Skin epidermis (tissue), 12 donors: ENCODE measurements around the gene EVC2.
"Not testable (repeated sequence)": the region's sequence is repeated elsewhere in the genome, so short reads cannot be mapped to it uniquely, and the experiment has no call there.

ENCODE experiments used
- H3K27ac ChIP-seq, 21 experiments: fragments of 200-600 bp; sonication (generic) in 11 of 21; one replicate each; pipeline ENCODE4 v1.5.0; 2020; ENCODE audit warnings: mild to moderate bottlenecking in 3 of 21, inconsistent platforms in 2 of 21, moderate library complexity in 2 of 21
- H3K4me3 ChIP-seq, 7 experiments: fragments of 200-600 bp; sonication (generic) in 2 of 7; one replicate each; pipeline ENCODE4 v1.5.0; 2020; ENCODE audit warnings: inconsistent platforms in 2 of 7, mild to moderate bottlenecking in 2 of 7, moderate library complexity in 1 of 7

EVC2 gene

GRCh38 chr4:5638316-5638715 is 70.0 kb downstream of the EVC2 start:
- Histone ChIP-seq H3K4me3 (no peak overlapping the region), H3K27ac (no peak overlapping the region)

GRCh38 chr4:5636766-5637670 is 71.3 kb downstream of the EVC2 start:
- Histone ChIP-seq H3K4me3 (no peak overlapping the region), H3K27ac (no peak overlapping the region)

GRCh38 chr4:5635826-5636195 is 72.5 kb downstream of the EVC2 start:
- Histone ChIP-seq H3K4me3 (no peak overlapping the region), H3K27ac (no peak overlapping the region)

GRCh38 chr4:5632571-5632970 is 75.8 kb downstream of the EVC2 start:
- H3K4me3 ChIP-seq = no peak overlapping the region
- H3K27ac ChIP-seq = no peak overlapping the region

GRCh38 chr4:5632066-5632440 is 76.3 kb downstream of the EVC2 start:
- H3K27ac ChIP-seq = no peak overlapping the region
- H3K4me3 ChIP-seq = no peak overlapping the region

GRCh38 chr4:5631352-5632065 is 76.8 kb downstream of the EVC2 start:
- Histone ChIP-seq H3K4me3 (no peak overlapping the region), H3K27ac (no peak overlapping the region)

- no peak overlapping the region for H3K27ac ChIP-seq
- H3K4me3 ChIP-seq = no peak overlapping the region
Measured at GRCh38 chr4:5630762-5631161, 77.6 kb downstream of the EVC2 start.

- Histone ChIP-seq H3K4me3 (no peak overlapping the region), H3K27ac (no peak overlapping the region)
Measured at GRCh38 chr4:5629542-5629941, 78.8 kb downstream of the EVC2 start.

- no peak overlapping the region for H3K27ac ChIP-seq
- H3K4me3 ChIP-seq = no peak overlapping the region
Measured at GRCh38 chr4:5626913-5627312, 81.4 kb downstream of the EVC2 start.

GRCh38 chr4:5622596-5622995 is 85.8 kb downstream of the EVC2 start:
- H3K27ac ChIP-seq = no peak overlapping the region
- H3K4me3 ChIP-seq = no peak overlapping the region

GRCh38 chr4:5619913-5620625 is 88.3 kb downstream of the EVC2 start:
- H3K27ac ChIP-seq = no peak overlapping the region

GRCh38 chr4:5618051-5618960 is 90.1 kb downstream of the EVC2 start:
- H3K27ac ChIP-seq = no peak overlapping the region
- H3K4me3 ChIP-seq = no peak overlapping the region

More at GRCh38 chr4:5619913-5620625, 88.3 kb downstream of the EVC2 start:
- H3K4me3 ChIP-seq = no peak overlapping the region

GRCh38 chr4:5616331-5616950 is 91.9 kb downstream of the EVC2 start:
- Histone ChIP-seq H3K4me3 (no peak overlapping the region), H3K27ac (no peak overlapping the region)

- no peak overlapping the region for H3K27ac ChIP-seq
- no peak overlapping the region for H3K4me3 ChIP-seq
Measured at GRCh38 chr4:5615496-5616075, 92.8 kb downstream of the EVC2 start.

- H3K27ac ChIP-seq = no peak overlapping the region
Measured at GRCh38 chr4:5611750-5612149, 96.6 kb downstream of the EVC2 start.

GRCh38 chr4:5609306-5610007 is 98.9 kb downstream of the EVC2 start:
- H3K27ac ChIP-seq = no peak overlapping the region
- H3K4me3 ChIP-seq = no peak overlapping the region

More at GRCh38 chr4:5611750-5612149, 96.6 kb downstream of the EVC2 start:
- no peak overlapping the region for H3K4me3 ChIP-seq

GRCh38 chr4:5593828-5594227 is 114.5 kb downstream of the EVC2 start:
- not testable (repeated sequence) for H3K27ac ChIP-seq, H3K4me3 ChIP-seq

GRCh38 chr4:5592272-5592671 is 116.1 kb downstream of the EVC2 start:
- Histone ChIP-seq H3K4me3 (no peak overlapping the region), H3K27ac (no peak overlapping the region)
